OCI-LY1 (cell line): ENCODE data around the gene TNPO3.
"Not testable (repeated sequence)": the region's sequence is repeated elsewhere in the genome, so short reads cannot be mapped to it uniquely, and the experiment has no call there.

ENCODE experiments used
- H2AFZ ChIP-seq: fragments of 200-600 bp; sonication (generic), shearing (Covaris generic); 2 replicates; pipeline ENCODE4 v1.6.0; 2014; ENCODE audit warnings: antibody characterized with exemption, mild to moderate bottlenecking, low read length
- H3F3A ChIP-seq: fragments of 200-600 bp; sonication (generic), shearing (Covaris generic); 2 replicates; pipeline ENCODE4 v1.6.0; 2014; ENCODE audit warnings: mild to moderate bottlenecking, antibody characterized with exemption, low read length, moderate library complexity; ENCODE audit not compliant: insufficient read depth
- H3K27ac ChIP-seq: fragments of 200-600 bp; sonication (generic); 2 replicates; pipeline ENCODE4 v1.5.1; 2014; ENCODE audit warnings: low read length, mixed run types, mild to moderate bottlenecking, low read depth; ENCODE audit not compliant: poor library complexity, severe bottlenecking
- H3K27me3 ChIP-seq: fragments of 200-600 bp; sonication (generic); 2 replicates; pipeline ENCODE4 v1.6.0; 2014; ENCODE audit warnings: antibody characterized with exemption, mild to moderate bottlenecking, low read length, moderate library complexity; ENCODE audit not compliant: insufficient read depth
- H3K36me3 ChIP-seq: fragments of 200-600 bp; sonication (generic); 2 replicates; pipeline ENCODE4 v1.6.1; 2014; ENCODE audit warnings: mild to moderate bottlenecking, antibody characterized with exemption, low read length, moderate library complexity, mixed read lengths; ENCODE audit not compliant: insufficient read depth
- H3K4me1 ChIP-seq: fragments of 200-600 bp; sonication (generic); 2 replicates; pipeline ENCODE4 v1.5.1; 2014; ENCODE audit warnings: mild to moderate bottlenecking, low read length, moderate library complexity; ENCODE audit not compliant: insufficient read depth, severe bottlenecking
- H3K4me2 ChIP-seq: fragments of 200-600 bp; sonication (generic), shearing (Covaris generic); 2 replicates; pipeline ENCODE4 v1.6.1; 2014; ENCODE audit warnings: low read length
- H3K4me3 ChIP-seq: fragments of 200-600 bp; sonication (generic); 2 replicates; pipeline ENCODE4 v1.5.1; 2014; ENCODE audit warnings: low read length, low read depth, mild to moderate bottlenecking, mixed read lengths; ENCODE audit not compliant: poor library complexity, severe bottlenecking
- H3K79me2 ChIP-seq: fragments of 200-600 bp; shearing (Covaris generic); 2 replicates; pipeline ENCODE4 v1.6.1; 2016; ENCODE audit warnings: mixed run types, low read length, mixed read lengths; ENCODE audit not compliant: insufficient read depth
- H3K9ac ChIP-seq: fragments of 200-600 bp; sonication (generic), shearing (Covaris generic); 2 replicates; pipeline ENCODE4 v1.6.1; 2014; ENCODE audit warnings: mild to moderate bottlenecking, low read length, mixed read lengths
- H3K9me2 ChIP-seq: fragments of 200-600 bp; sonication (generic), shearing (Covaris generic); 2 replicates; pipeline ENCODE4 v1.6.1; 2014; ENCODE audit warnings: low read depth, mild to moderate bottlenecking, low read length, mixed read lengths
- H3K9me3 ChIP-seq: fragments of 200-600 bp; shearing (Covaris generic); 2 replicates; pipeline ENCODE4 v1.6.1; 2014; ENCODE audit warnings: low read length, mixed read lengths
- H4K20me1 ChIP-seq: fragments of 200-600 bp; sonication (generic), shearing (Covaris generic); 2 replicates; pipeline ENCODE4 v1.6.0; 2016; ENCODE audit warnings: mild to moderate bottlenecking, low read length; ENCODE audit not compliant: insufficient read depth
- EZH2 ChIP-seq: fragments of 200-600 bp; sonication (generic), shearing (Covaris generic); IDR thresholded peaks from 2 replicates; pipeline ENCODE4 v1.8.0; 2017; ENCODE audit warnings: borderline replicate concordance, mixed run types, mild to moderate bottlenecking, antibody characterized with exemption, low read length, moderate library complexity, mixed read lengths
- TF ChIP-seq, protein P1 (sequence below): fragments of 200-600 bp; sonication (generic), shearing (Covaris generic); IDR thresholded peaks from 2 replicates; pipeline ENCODE4 v1.5.1; 2017; ENCODE audit warnings: mild to moderate bottlenecking, antibody characterized with exemption, low read length, moderate library complexity, mixed read lengths

Gene TNPO3

DNA sequence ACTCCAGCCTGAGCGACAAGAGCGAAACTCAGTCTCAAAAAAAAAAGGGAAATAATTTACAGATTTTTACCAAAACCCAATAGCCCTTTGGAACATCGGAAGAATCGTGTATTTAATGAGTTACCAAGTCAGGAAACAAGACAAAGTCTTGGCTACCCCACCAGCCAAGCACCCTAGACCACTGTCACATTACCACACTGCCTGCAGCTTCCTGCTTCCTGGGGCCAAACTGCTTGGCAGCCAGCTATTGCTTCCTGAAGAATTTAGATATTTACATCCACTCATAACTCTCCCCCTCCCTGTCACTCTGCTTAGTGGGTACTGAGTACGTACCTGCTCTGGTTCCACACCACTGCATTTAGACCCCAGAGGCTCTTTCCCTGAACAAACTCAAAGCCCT is 14.1 kb upstream of the TNPO3 start:
- no peak overlapping the region for H3K9ac ChIP-seq
- H3K9me3 ChIP-seq, result no peaks in the 10 kb centered on the region
- H2AFZ ChIP-seq, result no peak overlapping the region
- no peaks in the 10 kb centered on the region for H3K9me2 ChIP-seq
- no peak overlapping the region for H3K27ac ChIP-seq
- no peak overlapping the region for H3K4me3 ChIP-seq
- H3K79me2 ChIP-seq, result no peaks in the 10 kb centered on the region
- H3K36me3 ChIP-seq, result no peaks in the 10 kb centered on the region
- 0 out of 2 replicates have a peak, but pooled peaks cover 3% of the 10 kb centered on the region for H3K27me3 ChIP-seq
- H3K4me1 ChIP-seq, result no peaks in the 10 kb centered on the region
- no peaks in the 10 kb centered on the region for H4K20me1 ChIP-seq
- TF ChIP-seq, protein P1, sequence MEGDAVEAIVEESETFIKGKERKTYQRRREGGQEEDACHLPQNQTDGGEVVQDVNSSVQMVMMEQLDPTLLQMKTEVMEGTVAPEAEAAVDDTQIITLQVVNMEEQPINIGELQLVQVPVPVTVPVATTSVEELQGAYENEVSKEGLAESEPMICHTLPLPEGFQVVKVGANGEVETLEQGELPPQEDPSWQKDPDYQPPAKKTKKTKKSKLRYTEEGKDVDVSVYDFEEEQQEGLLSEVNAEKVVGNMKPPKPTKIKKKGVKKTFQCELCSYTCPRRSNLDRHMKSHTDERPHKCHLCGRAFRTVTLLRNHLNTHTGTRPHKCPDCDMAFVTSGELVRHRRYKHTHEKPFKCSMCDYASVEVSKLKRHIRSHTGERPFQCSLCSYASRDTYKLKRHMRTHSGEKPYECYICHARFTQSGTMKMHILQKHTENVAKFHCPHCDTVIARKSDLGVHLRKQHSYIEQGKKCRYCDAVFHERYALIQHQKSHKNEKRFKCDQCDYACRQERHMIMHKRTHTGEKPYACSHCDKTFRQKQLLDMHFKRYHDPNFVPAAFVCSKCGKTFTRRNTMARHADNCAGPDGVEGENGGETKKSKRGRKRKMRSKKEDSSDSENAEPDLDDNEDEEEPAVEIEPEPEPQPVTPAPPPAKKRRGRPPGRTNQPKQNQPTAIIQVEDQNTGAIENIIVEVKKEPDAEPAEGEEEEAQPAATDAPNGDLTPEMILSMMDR, result no peak
- no peak for TF ChIP-seq EZH2
- H3K4me2 ChIP-seq, result no peak overlapping the region
- no peaks in the 10 kb centered on the region for H3F3A ChIP-seq

DNA sequence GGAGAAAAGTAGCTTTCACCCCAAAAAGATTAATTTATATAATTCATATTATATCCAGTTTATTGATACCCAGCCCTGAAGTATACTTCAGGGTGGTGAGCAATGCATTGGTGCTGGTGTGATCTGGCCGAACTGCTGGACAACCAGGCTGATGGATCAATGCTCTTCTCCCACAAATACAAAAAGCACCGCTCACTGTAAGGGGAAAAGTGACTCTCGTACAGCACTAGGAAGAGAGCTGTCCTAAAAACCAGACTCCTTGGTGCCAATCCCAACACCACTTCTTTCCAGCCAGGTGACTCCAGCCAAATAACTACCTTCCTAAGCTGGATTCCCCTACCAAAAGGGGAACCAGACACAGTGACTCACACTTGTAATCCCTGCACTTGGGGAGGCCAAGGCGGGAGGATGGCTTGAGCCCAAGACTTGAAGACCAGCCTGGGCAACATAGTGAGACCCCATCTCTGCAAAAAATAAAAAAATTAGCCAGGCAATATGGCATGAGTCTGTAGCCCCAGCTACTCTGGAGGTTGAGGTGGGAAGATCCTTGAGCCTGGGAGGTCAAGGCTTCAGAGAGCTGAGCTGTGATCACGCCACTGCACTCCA is 13.1 kb upstream of the TNPO3 start:
- TF ChIP-seq EZH2, result no peak
- TF ChIP-seq, protein P1, result no peak
- Histone ChIP-seq H3K9ac (no peak overlapping the region), H4K20me1 (no peaks in the 10 kb centered on the region), H3F3A (no peaks in the 10 kb centered on the region), H3K4me1 (no peaks in the 10 kb centered on the region), H3K4me2 (no peak overlapping the region), H3K36me3 (no peaks in the 10 kb centered on the region; the same call in 1 of the 2 replicates), H3K9me3 (no peaks in the 10 kb centered on the region), H3K27me3 (0 out of 2 replicates have a peak, but pooled peaks cover 3% of the 10 kb centered on the region), H3K4me3 (no peak overlapping the region), H3K27ac (no peak overlapping the region), H3K79me2 (no peaks in the 10 kb centered on the region), H2AFZ (no peak overlapping the region), H3K9me2 (no peaks in the 10 kb centered on the region)

DNA sequence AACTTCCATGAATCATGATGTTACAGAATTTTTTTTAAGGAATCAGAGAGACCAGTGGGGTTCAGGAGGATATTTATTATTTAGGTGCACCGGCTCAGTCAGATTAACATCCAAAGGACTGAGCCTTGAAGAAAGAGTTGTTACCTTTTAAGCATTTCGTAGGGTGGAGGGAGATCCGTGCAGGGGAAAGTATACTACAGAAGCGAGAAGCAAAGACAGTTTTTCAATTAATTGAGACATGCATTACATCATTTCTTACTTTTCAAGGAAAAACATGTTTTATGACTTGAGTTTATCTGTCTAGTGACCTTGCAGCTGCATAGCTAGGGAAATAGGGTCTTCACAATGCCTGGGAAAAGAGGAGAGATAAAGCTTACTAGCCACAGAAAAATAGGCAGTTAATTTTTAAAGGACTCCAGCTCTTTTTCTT is 12.2 kb upstream of the TNPO3 start:
- not testable (repeated sequence) for H2AFZ ChIP-seq, H3K27ac ChIP-seq, H3K4me2 ChIP-seq, H3K9ac ChIP-seq, H3K9me3 ChIP-seq, H3K79me2 ChIP-seq, H4K20me1 ChIP-seq, H3F3A ChIP-seq, H3K4me3 ChIP-seq, H3K4me1 ChIP-seq, H3K36me3 ChIP-seq, H3K9me2 ChIP-seq
- peaks cover 11% of the 10 kb centered on the region; the same call in 1 of the 2 replicates for H3K27me3 ChIP-seq
